ENCODE data around the gene MLIP.
"Not testable (repeated sequence)": the region's sequence is repeated elsewhere in the genome, so short reads cannot be mapped to it uniquely, and the experiment has no call there.

Gene MLIP

DNA sequence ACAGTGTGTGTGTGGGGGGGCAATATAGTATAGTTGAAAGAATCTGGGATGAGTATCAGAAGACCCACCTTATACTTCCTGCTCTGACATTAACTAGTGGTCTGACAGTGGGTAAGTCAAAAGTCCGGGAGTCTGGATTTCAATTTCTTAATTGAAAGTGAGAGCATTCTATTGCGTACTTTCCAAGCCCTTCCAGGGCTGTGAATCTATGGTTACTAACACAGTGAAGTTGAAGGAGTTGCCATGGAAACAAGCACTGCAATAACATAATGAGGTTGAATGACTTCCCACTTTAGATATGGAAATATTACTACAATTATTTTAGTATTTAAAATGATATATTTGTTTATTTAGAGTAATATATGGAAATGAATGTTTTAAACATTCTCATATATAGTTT is 80.2 kb downstream of the MLIP start:
- no peak overlapping the region for H3K4me3 ChIP-seq (ENCODE audit: low read length in 2 of 2)
- H3K27ac ChIP-seq (ENCODE audit: low read length) = no peak overlapping the region
- H3K27me3 ChIP-seq (ENCODE audit: control insufficient read depth in 1 of 2, insufficient read depth in 2 of 2, low read length in 2 of 2) = no peaks in the 10 kb centered on the region
- no peak overlapping the region for H3K9ac ChIP-seq (ENCODE audit: low read length in 2 of 2)
- no peaks in the 10 kb centered on the region for H3K36me3 ChIP-seq (ENCODE audit: control insufficient read depth in 2 of 2, insufficient read depth in 2 of 2, low read length in 2 of 2)
- H3K9me3 ChIP-seq (ENCODE audit: control insufficient read depth in 2 of 2, low read length in 2 of 2) = no peaks in the 10 kb centered on the region
- H3K4me1 ChIP-seq (ENCODE audit: control insufficient read depth, insufficient read depth, low read length) = no peaks in the 10 kb centered on the region

DNA sequence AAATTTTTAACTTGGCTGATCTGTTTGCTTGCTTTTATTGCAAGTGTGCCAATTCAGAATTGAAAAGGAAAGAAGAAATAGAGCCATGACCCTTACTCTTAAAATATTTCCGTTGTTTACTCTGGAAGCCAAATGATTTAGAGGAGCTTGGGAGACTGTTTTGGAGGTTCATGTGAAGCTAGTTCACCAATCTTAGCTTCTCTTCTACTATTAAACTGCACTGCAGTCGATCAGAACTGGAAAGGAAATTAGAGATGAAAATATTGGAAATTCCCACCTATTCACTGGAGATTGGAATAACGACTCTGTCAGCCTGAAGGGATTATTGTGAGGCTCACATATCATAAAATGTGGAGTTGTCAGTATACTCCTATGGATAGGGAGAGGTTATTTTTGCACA is 81.8 kb downstream of the MLIP start:
- Histone ChIP-seq H3K27ac (ENCODE audit: low read length) (no peak overlapping the region), H3K4me1 (ENCODE audit: control insufficient read depth, insufficient read depth, low read length) (no peaks in the 10 kb centered on the region), H3K4me3 (ENCODE audit: low read length in 2 of 2) (no peak overlapping the region), H3K9ac (ENCODE audit: low read length in 2 of 2) (no peak overlapping the region), H3K36me3 (ENCODE audit: control insufficient read depth in 2 of 2, insufficient read depth in 2 of 2, low read length in 2 of 2) (no peaks in the 10 kb centered on the region), H3K27me3 (ENCODE audit: control insufficient read depth in 1 of 2, insufficient read depth in 2 of 2, low read length in 2 of 2) (no peaks in the 10 kb centered on the region), H3K9me3 (ENCODE audit: control insufficient read depth in 2 of 2, low read length in 2 of 2) (no peaks in the 10 kb centered on the region)

DNA sequence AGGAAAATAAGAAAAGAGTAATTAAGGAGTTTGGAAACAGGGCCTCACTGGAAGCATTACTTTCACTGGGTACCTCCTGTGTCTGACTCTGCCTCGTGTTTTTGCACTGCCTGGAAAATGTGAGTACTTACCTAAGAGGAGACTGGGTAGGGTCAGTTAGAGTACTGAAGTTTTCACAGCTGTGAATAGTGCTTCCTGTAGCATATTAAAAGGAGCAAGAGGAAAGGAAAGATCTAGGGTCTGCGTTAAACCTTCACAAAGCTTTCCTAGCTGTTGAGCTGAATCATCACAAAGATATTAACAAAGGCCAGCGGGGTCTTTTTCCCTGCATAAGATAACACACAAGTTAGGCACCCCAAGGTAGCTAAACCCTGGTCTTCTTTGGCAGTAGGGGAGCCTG is 82.3 kb downstream of the MLIP start:
- Histone ChIP-seq H3K4me1 (ENCODE audit: control insufficient read depth, insufficient read depth, low read length) (no peaks in the 10 kb centered on the region), H3K27ac (ENCODE audit: low read length) (no peak overlapping the region), H3K9ac (ENCODE audit: low read length in 2 of 2) (no peak overlapping the region), H3K4me3 (ENCODE audit: low read length in 2 of 2) (no peak overlapping the region), H3K9me3 (ENCODE audit: control insufficient read depth in 2 of 2, low read length in 2 of 2) (no peaks in the 10 kb centered on the region), H3K36me3 (ENCODE audit: control insufficient read depth in 2 of 2, insufficient read depth in 2 of 2, low read length in 2 of 2) (no peaks in the 10 kb centered on the region), H3K27me3 (ENCODE audit: control insufficient read depth in 1 of 2, insufficient read depth in 2 of 2, low read length in 2 of 2) (no peaks in the 10 kb centered on the region)

DNA sequence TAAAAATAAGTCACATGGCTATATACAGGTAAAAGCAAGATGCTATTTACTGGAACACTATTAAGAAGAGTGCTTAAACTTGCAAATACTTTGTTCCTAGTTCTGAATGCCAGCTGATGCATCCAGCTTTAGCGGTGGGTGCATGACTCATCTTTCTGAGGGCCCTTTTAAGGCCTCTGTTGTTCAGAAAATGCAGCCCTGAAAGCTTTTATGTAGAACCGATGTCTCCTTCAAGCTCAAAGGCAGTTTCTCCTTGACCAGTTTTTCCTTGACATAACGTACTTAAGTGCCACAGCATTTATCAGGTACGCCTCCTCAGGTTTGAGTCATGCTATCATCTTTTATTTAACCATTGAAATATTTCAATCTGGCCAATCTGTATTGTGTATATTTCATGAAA is 82.8 kb downstream of the MLIP start:
- no peak overlapping the region for H3K27ac ChIP-seq (ENCODE audit: low read length)
- no peaks in the 10 kb centered on the region for H3K36me3 ChIP-seq (ENCODE audit: control insufficient read depth in 2 of 2, insufficient read depth in 2 of 2, low read length in 2 of 2)
- H3K9ac ChIP-seq (ENCODE audit: low read length in 2 of 2) = no peak overlapping the region
- H3K27me3 ChIP-seq (ENCODE audit: control insufficient read depth in 1 of 2, insufficient read depth in 2 of 2, low read length in 2 of 2) = no peaks in the 10 kb centered on the region
- no peak overlapping the region for H3K4me3 ChIP-seq (ENCODE audit: low read length in 2 of 2)
- H3K9me3 ChIP-seq (ENCODE audit: control insufficient read depth in 2 of 2, low read length in 2 of 2) = no peaks in the 10 kb centered on the region
- no peaks in the 10 kb centered on the region for H3K4me1 ChIP-seq (ENCODE audit: control insufficient read depth, insufficient read depth, low read length)

DNA sequence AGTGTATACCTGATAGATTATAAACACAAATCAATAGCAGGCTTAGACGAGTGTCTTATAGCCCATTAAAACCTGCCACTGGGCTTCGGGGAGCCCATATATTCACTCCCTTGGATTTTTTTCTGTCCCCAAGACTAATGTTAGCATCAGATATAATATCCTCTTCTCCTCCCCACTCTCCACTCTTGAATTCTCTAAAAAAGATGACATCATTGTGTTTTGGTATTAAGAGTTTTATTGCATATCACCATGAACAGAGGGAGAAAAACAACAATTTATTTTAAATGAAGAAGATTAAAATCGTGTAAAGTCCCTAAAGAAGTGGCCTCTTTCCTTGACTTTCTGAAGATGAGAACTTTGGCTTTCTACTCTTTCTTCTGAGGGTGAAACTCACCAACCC is 84.4 kb downstream of the MLIP start:
- no peaks in the 10 kb centered on the region for H3K9me3 ChIP-seq (ENCODE audit: control insufficient read depth in 2 of 2, low read length in 2 of 2)
- H3K36me3 ChIP-seq (ENCODE audit: control insufficient read depth in 2 of 2, insufficient read depth in 2 of 2, low read length in 2 of 2) = no peaks in the 10 kb centered on the region
- no peaks in the 10 kb centered on the region for H3K4me1 ChIP-seq (ENCODE audit: control insufficient read depth, insufficient read depth, low read length)
- H3K4me3 ChIP-seq (ENCODE audit: low read length in 2 of 2) = no peak overlapping the region
- H3K27ac ChIP-seq (ENCODE audit: low read length) = no peak overlapping the region
- H3K27me3 ChIP-seq (ENCODE audit: control insufficient read depth in 1 of 2, insufficient read depth in 2 of 2, low read length in 2 of 2) = no peaks in the 10 kb centered on the region
- H3K9ac ChIP-seq (ENCODE audit: low read length in 2 of 2) = no peak overlapping the region

DNA sequence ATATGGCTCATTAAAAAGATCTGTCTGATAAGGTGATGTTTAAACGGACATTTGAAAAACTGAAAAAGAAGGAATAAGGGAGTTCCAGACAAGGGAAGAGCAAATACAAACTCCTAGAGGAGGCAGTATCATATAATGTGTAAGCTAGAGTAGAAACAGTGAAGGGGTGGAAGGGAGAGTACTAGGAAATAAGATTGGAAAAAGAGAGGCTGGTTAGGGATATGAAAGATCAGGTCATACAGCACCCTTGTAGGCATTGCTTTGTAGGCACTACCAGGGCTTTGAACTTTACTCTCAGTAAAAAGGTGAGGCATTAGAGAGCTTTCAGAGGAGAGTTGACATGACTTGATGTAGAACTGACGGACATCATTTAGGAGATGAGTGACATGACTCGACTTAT is 85.7 kb downstream of the MLIP start:
- Histone ChIP-seq H3K27ac (ENCODE audit: low read length) (no peak overlapping the region), H3K27me3 (ENCODE audit: control insufficient read depth in 1 of 2, insufficient read depth in 2 of 2, low read length in 2 of 2) (no peaks in the 10 kb centered on the region), H3K4me1 (ENCODE audit: control insufficient read depth, insufficient read depth, low read length) (no peaks in the 10 kb centered on the region), H3K4me3 (ENCODE audit: low read length in 2 of 2) (no peak overlapping the region), H3K36me3 (ENCODE audit: control insufficient read depth in 2 of 2, insufficient read depth in 2 of 2, low read length in 2 of 2) (no peaks in the 10 kb centered on the region), H3K9ac (ENCODE audit: low read length in 2 of 2) (no peak overlapping the region), H3K9me3 (ENCODE audit: control insufficient read depth in 2 of 2, low read length in 2 of 2) (no peaks in the 10 kb centered on the region)

DNA sequence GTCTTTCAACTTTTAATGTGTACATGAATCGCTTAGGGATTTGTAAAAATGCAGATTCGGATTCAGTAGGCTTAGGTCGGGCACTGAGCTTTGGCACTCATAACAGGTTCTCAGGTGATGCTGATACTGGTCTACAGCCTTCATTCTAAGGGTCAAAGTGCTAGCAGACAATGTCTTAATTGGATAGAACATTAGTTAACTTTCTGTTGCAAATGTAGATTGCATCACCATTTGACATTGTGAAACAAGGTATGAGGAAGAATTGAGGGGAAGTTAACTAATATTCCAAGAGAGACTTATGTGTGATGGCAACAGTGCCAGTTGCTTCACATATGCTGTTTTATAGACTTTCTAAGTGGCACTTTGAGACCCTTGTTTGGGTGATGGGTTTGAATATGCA is 86.9 kb downstream of the MLIP start:
- H3K4me1 ChIP-seq (ENCODE audit: control insufficient read depth, insufficient read depth, low read length) = no peaks in the 10 kb centered on the region
- H3K4me3 ChIP-seq (ENCODE audit: low read length in 2 of 2) = no peak overlapping the region
- H3K36me3 ChIP-seq (ENCODE audit: control insufficient read depth in 2 of 2, insufficient read depth in 2 of 2, low read length in 2 of 2) = no peaks in the 10 kb centered on the region
- no peak overlapping the region for H3K27ac ChIP-seq (ENCODE audit: low read length)
- H3K27me3 ChIP-seq (ENCODE audit: control insufficient read depth in 1 of 2, insufficient read depth in 2 of 2, low read length in 2 of 2) = no peaks in the 10 kb centered on the region
- H3K9ac ChIP-seq (ENCODE audit: low read length in 2 of 2) = no peak overlapping the region
- H3K9me3 ChIP-seq (ENCODE audit: control insufficient read depth in 2 of 2, low read length in 2 of 2) = no peaks in the 10 kb centered on the region

DNA sequence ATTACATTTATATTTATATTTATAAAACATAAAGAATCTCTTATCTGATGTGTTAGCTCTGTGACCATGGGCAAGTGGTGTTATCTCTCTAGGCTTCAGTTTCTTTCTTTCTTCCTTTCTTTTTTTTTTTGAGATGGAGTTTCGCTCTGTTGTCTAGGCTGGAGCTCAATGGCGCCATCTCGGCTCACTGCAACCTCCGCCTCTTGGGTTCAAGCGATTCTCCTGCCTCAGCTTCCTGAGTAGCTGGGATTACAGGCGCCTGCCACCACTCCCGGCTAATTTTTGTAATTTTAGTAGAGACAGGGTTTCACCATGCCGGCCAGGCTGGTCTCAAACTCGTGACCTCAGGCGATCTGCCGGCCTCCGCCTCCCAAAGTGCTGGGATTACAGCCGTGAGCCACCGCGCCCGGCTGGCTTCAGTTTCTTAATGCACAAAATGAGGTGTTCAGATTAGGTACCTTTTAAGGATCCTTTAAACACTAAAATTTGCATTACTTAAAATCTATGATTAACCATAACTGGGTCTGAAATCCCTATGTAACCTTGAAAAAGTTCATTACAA is 92.3 kb downstream of the MLIP start:
- H3K9me3 ChIP-seq (ENCODE audit: control insufficient read depth in 2 of 2, low read length in 2 of 2); H3K27me3 ChIP-seq (ENCODE audit: control insufficient read depth in 1 of 2, insufficient read depth in 2 of 2, low read length in 2 of 2); H3K9ac ChIP-seq (ENCODE audit: low read length in 2 of 2); H3K27ac ChIP-seq (ENCODE audit: low read length); H3K4me1 ChIP-seq (ENCODE audit: control insufficient read depth, insufficient read depth, low read length); H3K4me3 ChIP-seq (ENCODE audit: low read length in 2 of 2); H3K36me3 ChIP-seq (ENCODE audit: control insufficient read depth in 2 of 2, insufficient read depth in 2 of 2, low read length in 2 of 2): not testable (repeated sequence)

DNA sequence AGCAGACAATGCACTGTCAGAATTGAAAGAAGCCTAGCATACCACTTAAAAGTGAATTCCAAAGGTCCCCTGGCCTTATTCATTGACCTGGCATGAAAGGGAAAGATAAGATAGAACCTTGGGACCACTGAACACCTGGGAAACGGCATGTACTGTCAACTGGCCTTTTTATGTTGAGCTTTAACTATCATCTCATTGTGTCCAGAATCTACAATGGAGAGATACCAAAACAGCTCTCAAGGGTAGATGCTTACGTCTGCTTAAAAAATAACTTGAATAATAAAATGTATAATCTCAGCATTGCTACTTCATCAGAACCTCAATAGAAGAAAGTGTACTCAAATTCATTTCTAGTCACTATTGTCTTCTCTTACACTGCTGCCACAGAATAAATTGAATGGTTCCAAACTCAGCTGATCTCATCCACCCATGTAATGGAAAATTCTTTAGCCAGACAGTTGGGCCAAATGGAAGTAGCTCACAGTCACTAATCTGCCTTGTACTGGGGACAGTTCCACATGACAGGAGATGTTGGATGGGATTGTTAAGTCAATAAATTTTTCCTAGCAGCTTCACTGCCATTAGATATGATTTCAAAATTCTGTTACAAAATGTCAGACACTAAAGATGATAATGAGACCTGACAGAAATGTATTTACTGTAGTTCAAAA is 93.8 kb downstream of the MLIP start:
- no peak overlapping the region for H3K27ac ChIP-seq (ENCODE audit: low read length)
- H3K9me3 ChIP-seq (ENCODE audit: control insufficient read depth in 2 of 2, low read length in 2 of 2) = no peaks in the 10 kb centered on the region
- no peak overlapping the region for H3K9ac ChIP-seq (ENCODE audit: low read length in 2 of 2)
- H3K36me3 ChIP-seq (ENCODE audit: control insufficient read depth in 2 of 2, insufficient read depth in 2 of 2, low read length in 2 of 2) = no peaks in the 10 kb centered on the region
- H3K4me1 ChIP-seq (ENCODE audit: control insufficient read depth, insufficient read depth, low read length) = no peaks in the 10 kb centered on the region
- H3K4me3 ChIP-seq (ENCODE audit: low read length in 2 of 2) = no peak overlapping the region
- no peaks in the 10 kb centered on the region for H3K27me3 ChIP-seq (ENCODE audit: control insufficient read depth in 1 of 2, insufficient read depth in 2 of 2, low read length in 2 of 2)

DNA sequence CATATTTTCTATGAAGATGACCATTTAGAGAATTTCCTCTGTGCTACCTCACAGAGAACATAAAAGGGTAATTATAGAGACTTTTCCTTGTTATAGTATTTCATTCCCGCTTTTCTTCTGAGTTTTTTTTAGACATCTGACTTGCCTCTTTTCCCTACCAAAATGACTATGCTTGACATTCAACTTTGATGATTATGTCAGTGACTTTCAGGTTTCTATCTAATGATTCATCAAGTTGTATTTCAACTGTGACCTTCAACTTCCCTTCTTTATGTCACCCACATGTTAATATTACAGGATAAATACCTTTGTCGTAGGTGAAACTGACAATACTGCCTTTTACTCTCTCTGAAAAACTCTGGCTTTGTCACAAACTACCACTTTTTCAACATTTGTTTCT is 95.3 kb downstream of the MLIP start:
- no peak overlapping the region for H3K9ac ChIP-seq (ENCODE audit: low read length in 2 of 2)
- no peaks in the 10 kb centered on the region for H3K9me3 ChIP-seq (ENCODE audit: control insufficient read depth in 2 of 2, low read length in 2 of 2)
- no peak overlapping the region for H3K27ac ChIP-seq (ENCODE audit: low read length)
- H3K27me3 ChIP-seq (ENCODE audit: control insufficient read depth in 1 of 2, insufficient read depth in 2 of 2, low read length in 2 of 2) = no peaks in the 10 kb centered on the region
- no peaks in the 10 kb centered on the region for H3K36me3 ChIP-seq (ENCODE audit: control insufficient read depth in 2 of 2, insufficient read depth in 2 of 2, low read length in 2 of 2)
- no peaks in the 10 kb centered on the region for H3K4me1 ChIP-seq (ENCODE audit: control insufficient read depth, insufficient read depth, low read length)
- H3K4me3 ChIP-seq (ENCODE audit: low read length in 2 of 2) = no peak overlapping the region

DNA sequence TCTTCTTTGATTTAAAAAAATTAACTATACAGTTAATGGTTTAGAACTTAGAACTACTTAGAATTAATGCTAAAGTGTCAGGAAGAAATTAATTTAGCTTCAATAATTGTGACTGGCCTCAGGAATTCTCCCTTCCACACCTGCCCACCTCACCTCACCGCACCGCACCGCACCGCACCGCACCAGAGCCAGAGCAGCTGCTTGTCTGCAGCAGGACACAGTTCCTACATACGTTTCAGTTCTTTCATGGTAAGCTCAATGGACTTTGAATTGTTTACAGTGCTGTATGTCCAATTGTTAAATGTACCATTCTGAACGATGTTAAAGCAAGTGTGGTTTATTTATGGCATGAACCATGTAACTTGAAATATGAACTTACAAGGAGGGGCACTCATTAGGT is 98.7 kb downstream of the MLIP start:
- not testable (repeated sequence) for H3K4me3 ChIP-seq (ENCODE audit: low read length in 2 of 2); H3K36me3 ChIP-seq (ENCODE audit: control insufficient read depth in 2 of 2, insufficient read depth in 2 of 2, low read length in 2 of 2); H3K4me1 ChIP-seq (ENCODE audit: control insufficient read depth, insufficient read depth, low read length); H3K9me3 ChIP-seq (ENCODE audit: control insufficient read depth in 2 of 2, low read length in 2 of 2); H3K9ac ChIP-seq (ENCODE audit: low read length in 2 of 2); H3K27ac ChIP-seq (ENCODE audit: low read length); H3K27me3 ChIP-seq (ENCODE audit: control insufficient read depth in 1 of 2, insufficient read depth in 2 of 2, low read length in 2 of 2)

Data from stomach smooth muscle (tissue), 2 donors.